Medulla oblongata (tissue), 1 donor: Measurements from ENCODE around the gene CTBP1.

Experiments used
- DNase-seq: peaks from one replicate; pipeline ENCODE4 v3.0.0-alpha.2; 2015; ENCODE audit errors: extremely low spot score

The CTBP1 gene

GRCh38 chr4:1250527-1250812 is 1.5 kb upstream of the CTBP1 start:
- no peak for DNase-seq

- peak; percentile 33 for DNase-seq
Measured at GRCh38 chr4:1249731-1250526, 999 bp upstream of the CTBP1 start.

GRCh38 chr4:1249148-1249730 is 309 bp upstream of the CTBP1 start:
- DNase-seq: peak; percentile 91

- DNase-seq: no peak
Measured at GRCh38 chr4:1247864-1248244, 1.1 kb downstream of the CTBP1 start.

- DNase-seq: no peak
Measured at GRCh38 chr4:1246901-1247863, 1.7 kb downstream of the CTBP1 start.

GRCh38 chr4:1246111-1246881 is 2.6 kb downstream of the CTBP1 start:
- DNase-seq: peak; percentile 4

- DNase-seq: no peak
Measured at GRCh38 chr4:1245481-1246051, 3.4 kb downstream of the CTBP1 start.

GRCh38 chr4:1244978-1245471 is 3.9 kb downstream of the CTBP1 start:
- DNase-seq: no peak

GRCh38 chr4:1244081-1244977 is 4.6 kb downstream of the CTBP1 start:
- DNase-seq: no peak

- peak; percentile 78 for DNase-seq
Measured at GRCh38 chr4:1243451-1244080, 5.4 kb downstream of the CTBP1 start.

- no peak for DNase-seq
Measured at GRCh38 chr4:1242506-1243450, 6.2 kb downstream of the CTBP1 start.

GRCh38 chr4:1241936-1242505 is 6.9 kb downstream of the CTBP1 start:
- no peak for DNase-seq

- DNase-seq: no peak
Measured at GRCh38 chr4:1241466-1241935, 7.4 kb downstream of the CTBP1 start.

- no peak for DNase-seq
Measured at GRCh38 chr4:1240721-1241465, 8.0 kb downstream of the CTBP1 start.

- DNase-seq: no peak
Measured at GRCh38 chr4:1239950-1240307, 9.0 kb downstream of the CTBP1 start.

- no peak for DNase-seq
Measured at GRCh38 chr4:1239141-1239949, 9.6 kb downstream of the CTBP1 start.

- no peak for DNase-seq
Measured at GRCh38 chr4:1238676-1239000, 10.3 kb downstream of the CTBP1 start.
